GM19043 (cell line): ENCODE data around the gene CLDN14.

Experiments used
- ATAC-seq: cut with Tn5 transposase; IDR thresholded peaks from one replicate; pipeline ENCODE4 v1.9.1; 2021; ENCODE audit warnings: low read depth; ENCODE audit not compliant: unreplicated experiment

Gene CLDN14

GRCh38 chr21:36479415-36480402, at the start of gene CLDN14:
Gene CLDN14, minus strand, starts transcription at chr21:36480122. Its CDS starts 18,427 bp downstream, at chr21:36461695.
- no peak for ATAC-seq

- no peak for ATAC-seq
Measured at GRCh38 chr21:36528716-36529115, 48.8 kb upstream of the CLDN14 start.

- ATAC-seq, result no peak
Measured at GRCh38 chr21:36527317-36527716, 47.4 kb upstream of the CLDN14 start.

GRCh38 chr21:36526104-36526503, 46.2 kb upstream of the CLDN14 start:
- ATAC-seq, result no peak

- ATAC-seq, result no peak
Measured at GRCh38 chr21:36524477-36524876, 44.6 kb upstream of the CLDN14 start.

- no peak for ATAC-seq
Measured at GRCh38 chr21:36522219-36522808, 42.4 kb upstream of the CLDN14 start.

GRCh38 chr21:36518883-36519492, 39.1 kb upstream of the CLDN14 start:
- no peak for ATAC-seq

GRCh38 chr21:36517366-36518075, 37.6 kb upstream of the CLDN14 start:
- no peak for ATAC-seq

- ATAC-seq, result no peak
Measured at GRCh38 chr21:36516281-36516680, 36.4 kb upstream of the CLDN14 start.

- no peak for ATAC-seq
Measured at GRCh38 chr21:36513430-36513829, 33.5 kb upstream of the CLDN14 start.

GRCh38 chr21:36512971-36513370, 33.0 kb upstream of the CLDN14 start:
- ATAC-seq, result no peak

GRCh38 chr21:36511484-36512220, 31.7 kb upstream of the CLDN14 start:
- ATAC-seq, result no peak

GRCh38 chr21:36510911-36511310, 31.0 kb upstream of the CLDN14 start:
- ATAC-seq, result no peak

- ATAC-seq, result no peak
Measured at GRCh38 chr21:36509973-36510664, 30.2 kb upstream of the CLDN14 start.

- no peak for ATAC-seq
Measured at GRCh38 chr21:36508948-36509347, 29.0 kb upstream of the CLDN14 start.

- no peak for ATAC-seq
Measured at GRCh38 chr21:36507397-36508018, 27.6 kb upstream of the CLDN14 start.

GRCh38 chr21:36506482-36506881, 26.6 kb upstream of the CLDN14 start:
- no peak for ATAC-seq

GRCh38 chr21:36504067-36505058, 24.4 kb upstream of the CLDN14 start:
- no peak for ATAC-seq
